Kidney (tissue), 14 donors: ENCODE measurements around the gene TNFRSF18. TPM values are rescaled to one million over a fixed set of nuclear protein-coding genes. Genes with fewer than 3 reads are reported as not detected.

Experiments
- DNase-seq, 5 donors: peaks; one replicate each; pipeline ENCODE4 v3.0.0-alpha.2; 2013 to 2020
- FAIRE-seq: peaks from 2 replicates; lab custom pipeline; 2012; peaks lifted over from hg19 to GRCh38; lab: Jason Lieb, UNC
- H3K27ac ChIP-seq, 2 donors: one replicate each; pipeline ENCODE4 v1.7.0; 2013; ENCODE audit warnings: low read depth in 2 of 2, low read length in 2 of 2, inconsistent platforms in 1 of 2
- H3K27me3 ChIP-seq: one replicate; pipeline ENCODE4 v1.7.1; 2013; ENCODE audit warnings: low read length, inconsistent platforms; ENCODE audit not compliant: control insufficient read depth, insufficient read depth
- H3K36me3 ChIP-seq, 3 donors: one replicate each; pipeline versions ENCODE4 v1.7.0 to v1.7.1; 2013; ENCODE audit warnings: low read length in 3 of 3, control low read depth in 1 of 3, inconsistent platforms in 1 of 3; ENCODE audit not compliant: insufficient read depth in 3 of 3, control insufficient read depth in 2 of 3
- H3K4me1 ChIP-seq, 3 donors: one replicate each; pipeline versions ENCODE4 v1.7.0 to v1.7.1; 2013; ENCODE audit warnings: low read length in 3 of 3, inconsistent platforms in 1 of 3, low read depth in 1 of 3; ENCODE audit not compliant: control insufficient read depth in 2 of 3, insufficient read depth in 2 of 3
- H3K4me3 ChIP-seq, 3 donors: one replicate each; pipeline versions ENCODE4 v1.7.0 to v1.8.1; 2013; ENCODE audit warnings: low read length in 3 of 3, control low read depth in 1 of 3, inconsistent platforms in 1 of 3
- H3K9ac ChIP-seq, 3 donors: one replicate each; pipeline versions ENCODE4 v1.7.0 to v1.7.1; 2013; ENCODE audit warnings: low read length in 3 of 3, control low read depth in 1 of 3, inconsistent platforms in 1 of 3
- H3K9me3 ChIP-seq, 3 donors: one replicate each; pipeline versions ENCODE4 v1.7.0 to v1.7.1; 2013; ENCODE audit warnings: low read length in 3 of 3, control low read depth in 1 of 3, inconsistent platforms in 1 of 3; ENCODE audit not compliant: control insufficient read depth in 2 of 3, insufficient read depth in 1 of 3
- CTCF ChIP-seq: IDR thresholded peaks from 3 replicates; pipeline ENCODE4 v1.5.1; 2012; ENCODE audit warnings: mild to moderate bottlenecking, moderate library complexity, borderline replicate concordance; ENCODE audit not compliant: insufficient read depth; ENCODE audit errors: extremely low read depth
- intact Hi-C: fragments of 100-400 bp; cut with DNase I; formaldehyde crosslinking; loops from one replicate; pipeline ENCODE4 v1.11.1; 2022
- polyA plus RNA-seq: library from polyadenylated mRNA; stranded (reverse); fragments of 350-450 nt; fragmentation: Illumina TruSeq; extraction: RNeasy Lipid Tissue Mini Kit (QIAGEN cat#74804); gene quantifications from one replicate; pipeline ENCODE4 v1.2.3, GENCODE V29; 2014; ENCODE audit warnings: low read depth, low replicate concordance; ENCODE audit not compliant: insufficient read depth
- total RNA-seq: library from RNA; stranded (reverse); fragmentation: NEBNext Ultra II Directional; extraction: Animal tissue kit (Norgen Biotek cat#: 25700); gene quantifications from one replicate; pipeline ENCODE4 v1.2.1, GENCODE V29; 2021
- donor health status: control.
- donor health status: control.
- donor health status: control.
- donor health status: control.
- donor health status: control.
- donor health status: DM: yes; HTN: yes; CAD: no.
- donor health status: Normal renal cell carcinoma (clear cell type).

TNFRSF18 gene
- total and polyA plus RNA-seq, 2 donors from 2014 or later, result 8.1 TPM; not detected in 1

- intact Hi-C loops, result no loop called here
- Histone ChIP-seq H3K9me3 (no peaks in the 10 kb centered on the region), H3K27me3 (no peaks in the 10 kb centered on the region), H3K4me3 (peak overlapping the region; percentile 28 to 66 (median 47)), H3K9ac (peak overlapping the region in 1 of 3 donors; percentile 61), H3K36me3 (no peaks in the 10 kb centered on the region), H3K4me1 (peaks cover 0 to 10% (median 4%) of the 10 kb centered on the region in 3 donors), H3K27ac (peak overlapping the region; percentile 77 to 90)
- peak in 1 of 5 donors; percentile 63 for DNase-seq
- no peak for FAIRE-seq
- no peak for TF ChIP-seq CTCF
Observed at GRCh38 chr1:1165485-1165884, 40.9 kb downstream of the TNFRSF18 start.

- Histone ChIP-seq H3K27me3 (no peaks in the 10 kb centered on the region), H3K36me3 (no peaks in the 10 kb centered on the region), H3K27ac (peak overlapping the region; percentile 77 to 90), H3K4me3 (peak overlapping the region; percentile 28 to 66 (median 49)), H3K9ac (peak overlapping the region in 2 of 3 donors; percentile 8 to 61), H3K4me1 (peaks cover 0 to 10% (median 4%) of the 10 kb centered on the region in 3 donors), H3K9me3 (no peaks in the 10 kb centered on the region)
- intact Hi-C loops, result no loop called here
- FAIRE-seq (no peak), DNase-seq (peak; percentile 86 to 95 (median 89))
- no peak for TF ChIP-seq CTCF
Observed at GRCh38 chr1:1164701-1165451, 41.5 kb downstream of the TNFRSF18 start.

GRCh38 chr1:1164361-1164700 is 42.1 kb downstream of the TNFRSF18 start:
- H3K4me3 ChIP-seq, result peak overlapping the region; percentile 49 to 66 (median 51)
- intact Hi-C loops, result no loop called here
- peaks cover 0 to 10% (median 4%) of the 10 kb centered on the region in 3 donors for H3K4me1 ChIP-seq
- H3K27ac ChIP-seq, result peak overlapping the region; percentile 71 to 90
- no peaks in the 10 kb centered on the region for H3K36me3 ChIP-seq
- peak overlapping the region in 2 of 3 donors; percentile 38 to 42 for H3K9ac ChIP-seq
- DNase-seq, result no peak
- FAIRE-seq, result no peak
- H3K9me3 ChIP-seq, result no peaks in the 10 kb centered on the region
- TF ChIP-seq CTCF, result no peak
- H3K27me3 ChIP-seq, result no peaks in the 10 kb centered on the region
